ENCODE measurements around the gene FFAR3. TPM values are rescaled to one million over a fixed set of nuclear protein-coding genes. Genes with fewer than 3 reads are reported as not detected.

Gene FFAR3
- total and polyA plus RNA-seq, 2 of the 8 experiments (the other 6 are each of a cell fraction or from before 2014, with no cell fraction given), result not detected

DNA sequence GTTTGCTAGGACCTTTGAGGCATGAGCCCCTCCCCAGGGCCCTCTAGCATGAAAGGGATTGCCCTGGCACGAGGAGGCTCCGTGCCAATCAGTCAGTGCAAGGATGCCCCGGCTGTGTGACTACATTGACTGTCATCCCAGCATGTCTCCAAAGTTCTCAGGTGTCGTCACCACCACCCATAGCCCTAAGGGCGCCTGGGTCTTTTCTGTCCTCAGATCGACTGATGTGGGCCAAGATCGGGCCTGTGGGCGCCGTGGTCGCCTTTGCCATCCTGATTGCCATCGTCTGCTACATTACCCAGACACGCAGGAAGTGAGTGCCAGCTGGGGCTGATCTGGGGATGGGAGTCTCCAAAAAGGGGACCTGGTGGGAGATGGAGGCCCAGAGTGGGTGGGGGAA, 47.9 kb upstream of the FFAR3 start:
- Histone ChIP-seq H2AK5ac (ENCODE audit: low read depth, low read length) (no peak overlapping the region), H3K36me3 (ENCODE audit: control insufficient read depth in 2 of 4, insufficient read depth in 4 of 4, low read length in 3 of 4) (no peaks in the 10 kb centered on the region), H3K4me2 (ENCODE audit: insufficient read depth in 1 of 2, low read depth in 2 of 2, low read length in 2 of 2) (no peak overlapping the region), H3K79me2 (ENCODE audit: control insufficient read depth in 1 of 2, insufficient read depth in 2 of 2, low read length in 2 of 2) (no peaks in the 10 kb centered on the region), H3K9me3 (ENCODE audit: insufficient read depth in 2 of 2, low read depth in 1 of 2, low read length in 1 of 2) (no peaks in the 10 kb centered on the region), H3K9ac (replicated peaks in 1 of 4; ENCODE audit: extremely low read depth in 1 of 4, low read depth in 3 of 4, low read length in 3 of 4) (no peak overlapping the region), H3K27me3 (replicated peaks in 1 of 4; ENCODE audit: control insufficient read depth in 3 of 4, extremely low read depth in 1 of 4, insufficient read depth in 3 of 4, low read length in 3 of 4) (no peaks in the 10 kb centered on the region), H2AFZ (ENCODE audit: low read length) (no peak overlapping the region), H4K20me1 (replicated peaks in 1 of 2; ENCODE audit: control insufficient read depth in 1 of 2, insufficient read depth in 2 of 2, low read length in 2 of 2) (no peaks in the 10 kb centered on the region), H3K23me2 (ENCODE audit: low read depth, low read length) (no peaks in the 10 kb centered on the region), H2BK12ac (ENCODE audit: low read depth, low read length) (no peak overlapping the region), H3K56ac (replicated peaks; ENCODE audit: insufficient read length, low read depth, low read length) (no peak overlapping the region), H3K4me1 (replicated peaks in 1 of 4; ENCODE audit: control insufficient read depth in 3 of 4, insufficient read depth in 4 of 4, low read length in 3 of 4) (peaks cover 0 to 2% (median 0%) of the 10 kb centered on the region in 4 experiments; a peak in 1 of 7 replicates), H3K79me1 (ENCODE audit: low read depth, low read length) (no peaks in the 10 kb centered on the region), H2BK120ac (replicated peaks; ENCODE audit: low read depth, low read length) (no peak overlapping the region), H2BK15ac (ENCODE audit: low read length) (no peak overlapping the region), H4K91ac (replicated peaks; ENCODE audit: insufficient read length, low read length) (no peak overlapping the region), H3K27ac (ENCODE audit: low read depth, low read length) (no peak overlapping the region), H3K23ac (ENCODE audit: insufficient read length) (no peak overlapping the region), H3K14ac (ENCODE audit: insufficient read length) (no peak overlapping the region), H2BK5ac (ENCODE audit: low read depth, low read length) (no peak overlapping the region), H4K5ac (ENCODE audit: insufficient read length, low read depth, low read length) (no peak overlapping the region), H3K4me3 (ENCODE audit: extremely low read depth in 1 of 4, insufficient read depth in 2 of 4, low read depth in 3 of 4, low read length in 4 of 4) (no peak overlapping the region), H4K8ac (ENCODE audit: extremely low read depth, insufficient read depth, low read length) (no peak overlapping the region), H3K18ac (ENCODE audit: extremely low read depth, low read length) (no peak overlapping the region), H2BK20ac (ENCODE audit: low read length) (no peak overlapping the region), H3K4ac (replicated peaks; ENCODE audit: insufficient read length, low read depth, low read length) (no peak overlapping the region)
- WGBS, 2 experiments (ENCODE audit: extremely low coverage in 1 of 2, insufficient coverage in 1 of 2, insufficient read length in 1 of 2, insufficient replicate concordance in 2 of 2, low coverage in 1 of 2, low lambda C conversion rate in 2 of 2, missing lambda C conversion rate in 1 of 2), result 97% methylated on average over 12 of the region's 12 CpGs; no CpG with 5 or more reads in 1 of the 2 experiments
- CTCF ChIA-PET (ENCODE audit: partially characterized antibody), result interaction anchor here (0.8 to 1.0 kb wide), 2 partner anchors 16 to 20 kb away, joined by 3 to 4 read pairs; no protein-coding TSS in a partner anchor
- POLR2A ChIA-PET (ENCODE audit: partially characterized antibody), result no interaction called here
- FAIRE-seq (no peak), DNase-seq (ENCODE audit: low read depth in 1 of 2, low spot score in 2 of 2) (no peak)
- TF ChIP-seq MAFK (IDR thresholded peaks at IDR 0.05; ENCODE audit: low read depth, low read length) (no peak), TCF12 (IDR thresholded peaks at IDR 0.05; ENCODE audit: low read depth, low read length) (no peak), CREB1 (IDR thresholded peaks at IDR 0.05) (no peak), SRF (IDR thresholded peaks at IDR 0.05; ENCODE audit: low read depth, low read length) (no peak), SP2 (IDR thresholded peaks at IDR 0.05; ENCODE audit: low read length) (no peak), JUN (IDR thresholded peaks at IDR 0.05; ENCODE audit: low read depth, low read length) (no peak), EP300 (IDR thresholded peaks at IDR 0.05; ENCODE audit: borderline replicate concordance in 1 of 2, low read depth in 2 of 2, low read length in 2 of 2) (no peak), HDAC2 (IDR thresholded peaks at IDR 0.05; ENCODE audit: borderline replicate concordance in 1 of 2, low read depth in 2 of 2, low read length in 2 of 2) (no peak), SIX5 (IDR thresholded peaks at IDR 0.05; ENCODE audit: low read depth, low read length) (no peak), CEBPB (IDR thresholded peaks at IDR 0.05; ENCODE audit: low read depth, low read length) (no peak), RBBP5 (IDR thresholded peaks at IDR 0.05; ENCODE audit: borderline replicate concordance, low read depth, low read length) (no peak)
- TF ChIP-seq, protein P1, sequence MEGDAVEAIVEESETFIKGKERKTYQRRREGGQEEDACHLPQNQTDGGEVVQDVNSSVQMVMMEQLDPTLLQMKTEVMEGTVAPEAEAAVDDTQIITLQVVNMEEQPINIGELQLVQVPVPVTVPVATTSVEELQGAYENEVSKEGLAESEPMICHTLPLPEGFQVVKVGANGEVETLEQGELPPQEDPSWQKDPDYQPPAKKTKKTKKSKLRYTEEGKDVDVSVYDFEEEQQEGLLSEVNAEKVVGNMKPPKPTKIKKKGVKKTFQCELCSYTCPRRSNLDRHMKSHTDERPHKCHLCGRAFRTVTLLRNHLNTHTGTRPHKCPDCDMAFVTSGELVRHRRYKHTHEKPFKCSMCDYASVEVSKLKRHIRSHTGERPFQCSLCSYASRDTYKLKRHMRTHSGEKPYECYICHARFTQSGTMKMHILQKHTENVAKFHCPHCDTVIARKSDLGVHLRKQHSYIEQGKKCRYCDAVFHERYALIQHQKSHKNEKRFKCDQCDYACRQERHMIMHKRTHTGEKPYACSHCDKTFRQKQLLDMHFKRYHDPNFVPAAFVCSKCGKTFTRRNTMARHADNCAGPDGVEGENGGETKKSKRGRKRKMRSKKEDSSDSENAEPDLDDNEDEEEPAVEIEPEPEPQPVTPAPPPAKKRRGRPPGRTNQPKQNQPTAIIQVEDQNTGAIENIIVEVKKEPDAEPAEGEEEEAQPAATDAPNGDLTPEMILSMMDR (IDR thresholded peaks at IDR 0.05; ENCODE audit: control extremely low read depth in 1 of 3, insufficient read depth in 1 of 3, low read depth in 1 of 3, low read length in 3 of 3), result no peak

Measured in H1 (cell line).